ENCODE measurements around the gene ADCY4.
"Not testable (repeated sequence)": the region's sequence is repeated elsewhere in the genome, so short reads cannot be mapped to it uniquely, and the experiment has no call there.

The ADCY4 gene

GRCh38 chr14:24338843-24339242 lies 4.0 kb upstream of the ADCY4 start:
- no peak for DNase-seq

DNA sequence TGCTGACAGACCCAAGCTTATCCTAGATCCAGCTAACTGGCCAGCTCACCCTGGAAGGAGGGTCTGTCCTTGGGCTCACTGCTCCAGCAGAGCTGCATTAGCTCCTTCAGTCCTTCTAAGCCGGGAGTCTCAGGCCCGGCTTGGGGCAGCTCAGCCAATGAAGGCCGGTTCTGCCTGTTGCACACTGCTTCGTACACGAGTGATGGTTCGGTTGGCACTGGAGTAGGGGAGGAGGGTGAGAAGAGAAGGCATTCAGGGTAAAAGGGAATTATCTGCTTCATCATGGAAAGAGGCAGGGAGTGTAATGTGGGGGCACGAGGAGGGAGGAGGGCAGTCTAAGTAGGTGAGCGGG lies 2.9 kb upstream of the ADCY4 start:
- no peak for DNase-seq

- DNase-seq = no peak
Measured at GRCh38 chr14:24337144-24337823, 2.4 kb upstream of the ADCY4 start.

DNA sequence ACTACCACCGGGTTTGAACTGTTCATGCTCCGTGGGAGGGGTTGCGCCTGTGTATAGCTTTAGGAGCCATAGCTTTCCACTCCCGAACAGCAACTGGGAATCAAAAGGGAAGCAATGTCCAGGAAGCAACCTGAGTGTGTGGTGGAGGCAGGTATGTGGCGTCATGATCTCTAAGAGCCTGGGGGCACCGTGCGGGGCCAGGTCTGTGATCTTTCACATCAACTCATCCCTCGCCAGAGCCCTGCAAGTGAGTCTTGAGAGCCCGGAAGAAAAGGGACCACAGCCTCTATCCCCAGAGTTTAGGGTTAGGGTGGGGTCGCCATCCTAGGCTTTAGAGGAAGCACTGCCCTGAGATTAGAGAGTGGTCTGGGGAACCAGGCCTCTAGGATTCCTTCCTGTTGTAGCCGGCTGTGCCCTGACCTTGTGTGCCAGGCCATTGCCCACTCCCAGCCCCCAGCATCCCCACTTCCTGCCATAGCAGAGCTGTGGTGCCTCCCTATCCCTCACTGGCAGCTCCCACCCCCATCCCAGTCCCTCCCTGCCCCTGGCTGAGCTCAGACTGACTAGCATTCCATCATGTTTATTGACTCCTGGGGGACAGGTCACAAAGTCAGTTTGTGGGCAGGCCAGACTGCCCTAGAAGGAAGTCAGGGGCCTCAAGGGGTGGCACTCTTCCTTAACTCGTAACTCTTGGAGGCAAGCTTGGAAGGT lies 745 bp upstream of the ADCY4 start:
- no peak for DNase-seq

- peak; percentile 87 for DNase-seq
Measured at GRCh38 chr14:24332268-24332993, 2.4 kb downstream of the ADCY4 start.

DNA sequence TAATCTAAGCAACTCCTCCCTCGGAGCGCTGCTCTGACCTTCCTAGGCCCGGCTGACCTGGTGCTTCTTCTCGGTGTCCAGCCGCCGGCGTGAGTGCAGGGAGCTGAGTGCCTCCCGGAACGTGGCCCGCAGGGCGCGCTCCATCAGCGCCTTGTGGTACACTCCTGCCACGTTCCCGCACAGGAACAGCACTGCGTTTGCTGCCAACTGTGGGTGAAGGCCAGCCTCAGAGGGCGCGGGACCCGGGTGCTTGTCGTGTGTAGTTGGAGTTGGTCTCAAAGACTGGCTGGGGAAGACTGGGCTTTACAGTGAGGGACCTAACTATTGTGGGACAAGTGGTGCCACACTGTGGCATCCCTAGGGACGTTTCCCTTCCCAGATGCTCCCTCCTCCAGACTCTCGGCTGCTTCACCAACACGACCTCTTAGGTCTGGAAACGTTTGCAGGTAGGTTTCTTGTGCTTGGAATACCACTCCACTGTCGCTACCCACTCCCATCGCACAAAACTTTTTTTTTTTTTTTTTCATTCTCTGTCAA lies 3.1 kb downstream of the ADCY4 start:
- DNase-seq = no peak

DNA sequence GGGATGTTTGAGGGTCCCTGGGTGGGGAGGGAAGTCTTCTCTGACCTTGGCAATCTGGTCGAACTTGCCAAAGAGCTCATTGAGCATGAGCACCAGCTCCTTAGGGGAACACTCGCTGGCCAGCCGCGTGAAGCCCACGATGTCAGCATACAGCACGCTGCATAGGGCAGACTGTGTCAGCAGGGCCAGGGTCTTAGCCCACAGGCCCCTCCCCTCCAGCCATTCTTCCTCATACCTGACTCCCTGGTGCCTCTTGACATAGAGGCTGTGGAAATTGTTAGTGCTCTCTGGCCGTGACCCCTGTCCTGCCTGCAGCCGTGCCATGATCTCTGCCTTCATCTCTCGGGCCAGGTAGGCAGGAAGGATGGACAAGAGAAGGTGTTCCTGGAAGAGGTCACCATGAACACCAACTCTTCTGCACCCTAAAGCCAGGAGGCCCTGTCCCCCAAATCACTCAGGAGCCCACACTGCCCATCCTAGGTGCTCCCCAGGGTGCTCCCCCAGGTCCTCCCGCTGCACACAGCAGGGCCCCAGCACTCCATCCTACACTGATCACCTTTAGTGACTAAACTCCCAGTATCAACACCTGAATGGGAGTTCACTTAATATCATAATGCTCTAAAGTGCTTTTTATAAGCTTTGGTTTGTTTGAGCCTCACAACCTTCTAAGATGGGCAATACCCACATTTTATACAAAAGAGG lies 3.7 kb downstream of the ADCY4 start:
- DNase-seq = no peak

GRCh38 chr14:24329736-24330135 lies 5.1 kb downstream of the ADCY4 start:
- DNase-seq = peak; percentile 56

DNA sequence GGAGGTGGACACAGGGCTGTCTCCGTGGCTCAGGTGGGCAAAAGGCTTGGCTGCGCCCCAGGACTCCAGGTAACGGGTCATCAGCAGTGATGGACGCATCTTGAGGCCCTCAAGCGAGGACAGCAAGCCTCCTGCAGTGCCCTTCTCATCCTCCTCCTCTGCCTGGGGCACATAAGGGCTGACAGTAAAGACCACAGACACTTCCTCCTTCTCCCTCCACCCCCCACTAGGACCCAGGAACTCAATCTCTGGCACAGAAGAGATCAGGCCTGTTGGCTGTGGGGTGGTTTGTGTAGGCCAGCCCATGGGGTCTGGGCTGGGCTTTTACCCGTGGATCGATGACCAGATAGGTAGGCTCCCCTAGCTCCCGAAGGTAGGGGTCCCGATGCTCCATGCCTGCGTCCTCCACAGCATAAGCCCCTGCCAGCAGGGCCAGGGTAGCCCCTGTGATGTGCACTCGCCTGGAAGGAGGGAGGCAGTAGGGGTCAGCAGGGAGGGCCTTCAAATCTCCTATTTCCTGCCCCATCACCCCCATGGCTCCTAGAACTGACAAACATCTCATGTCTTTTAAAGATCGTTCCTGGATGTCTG lies 5.7 kb downstream of the ADCY4 start:
- DNase-seq = no peak

- not testable (repeated sequence) for DNase-seq
Measured at GRCh38 chr14:24327914-24328313, 7.0 kb downstream of the ADCY4 start.

DNA sequence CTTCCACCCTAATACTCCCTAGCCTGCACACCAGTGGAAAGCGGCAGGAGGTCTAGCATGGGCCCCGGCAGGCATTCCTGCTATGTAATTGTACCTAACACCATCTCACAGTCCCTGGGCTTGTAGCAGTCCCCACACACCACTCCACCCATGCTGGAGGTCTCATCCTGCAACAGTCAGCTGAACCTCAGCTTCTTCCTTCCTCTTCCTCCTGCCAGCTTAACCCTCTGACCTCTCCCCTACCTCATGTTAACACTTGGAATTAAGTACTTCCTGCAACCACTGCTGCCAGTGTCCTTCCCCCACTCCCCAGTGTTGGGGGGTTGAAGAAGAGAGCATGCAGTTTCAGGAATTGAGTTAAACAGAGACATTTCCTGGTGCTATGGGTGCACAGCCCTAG lies 7.6 kb downstream of the ADCY4 start:
- DNase-seq = no peak

DNA sequence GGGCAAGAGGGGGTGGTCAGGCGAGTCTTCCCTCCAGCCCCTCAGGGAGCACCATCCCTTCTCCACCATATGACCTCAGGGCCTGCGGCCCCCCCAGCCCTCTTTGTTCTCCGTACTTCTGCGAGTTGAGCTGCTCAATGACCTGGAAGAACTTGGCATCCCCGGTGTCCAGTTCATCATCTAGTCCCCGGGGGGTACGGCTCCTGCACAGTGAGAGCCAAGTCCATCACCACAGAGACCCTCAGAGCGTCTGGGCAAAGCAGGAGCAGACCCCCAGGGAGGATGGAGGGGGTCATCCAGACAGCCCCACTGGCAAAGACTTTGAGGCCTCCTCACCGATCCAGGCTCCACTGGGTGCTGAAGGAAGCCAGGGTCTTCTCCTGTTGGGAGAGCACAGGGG lies 8.9 kb downstream of the ADCY4 start:
- no peak for DNase-seq

DNA sequence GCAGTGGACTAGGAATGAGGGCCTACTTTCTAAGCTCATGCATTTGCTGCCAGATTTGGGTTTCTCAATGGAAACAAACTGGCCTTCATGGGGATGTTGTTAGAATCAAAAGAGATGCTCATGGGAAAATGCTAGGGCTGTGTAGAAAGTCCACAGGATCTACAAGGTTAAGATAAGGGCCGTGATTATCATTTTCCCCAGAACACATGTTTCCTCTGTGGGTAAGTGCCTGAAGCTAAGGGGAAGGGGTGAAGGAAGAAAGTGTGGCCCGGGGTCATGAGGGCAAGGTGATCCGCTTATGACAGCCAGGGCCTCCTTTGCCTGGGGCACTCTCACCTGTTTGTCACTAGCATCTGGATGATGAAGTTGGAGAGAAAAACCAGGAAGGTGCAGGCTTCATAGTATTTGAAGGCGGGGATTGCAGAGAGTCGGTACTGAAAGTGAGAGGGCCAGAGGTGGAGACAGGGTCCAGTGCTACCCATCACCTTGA lies 9.8 kb downstream of the ADCY4 start:
- DNase-seq = no peak

DNA sequence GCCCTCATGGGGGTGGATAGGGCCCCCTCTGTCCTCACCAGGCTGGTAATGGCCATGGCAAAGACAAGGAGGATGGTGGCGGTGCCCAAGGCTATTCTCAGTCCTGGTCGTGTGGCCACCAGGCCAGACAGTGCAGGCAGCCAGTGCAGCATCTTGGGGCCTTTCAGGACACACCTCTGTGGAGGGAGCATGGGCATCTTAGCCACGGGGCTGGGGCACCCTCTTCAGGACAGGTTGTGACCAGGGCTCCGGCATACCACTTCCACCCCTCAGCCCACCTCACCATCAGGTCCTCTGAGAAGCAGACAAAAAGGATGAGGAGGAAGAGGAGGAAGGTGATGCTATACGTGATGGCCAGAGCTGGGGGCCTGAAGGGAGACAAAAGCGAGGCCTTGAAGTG lies 10.8 kb downstream of the ADCY4 start:
- DNase-seq = no peak

DNA sequence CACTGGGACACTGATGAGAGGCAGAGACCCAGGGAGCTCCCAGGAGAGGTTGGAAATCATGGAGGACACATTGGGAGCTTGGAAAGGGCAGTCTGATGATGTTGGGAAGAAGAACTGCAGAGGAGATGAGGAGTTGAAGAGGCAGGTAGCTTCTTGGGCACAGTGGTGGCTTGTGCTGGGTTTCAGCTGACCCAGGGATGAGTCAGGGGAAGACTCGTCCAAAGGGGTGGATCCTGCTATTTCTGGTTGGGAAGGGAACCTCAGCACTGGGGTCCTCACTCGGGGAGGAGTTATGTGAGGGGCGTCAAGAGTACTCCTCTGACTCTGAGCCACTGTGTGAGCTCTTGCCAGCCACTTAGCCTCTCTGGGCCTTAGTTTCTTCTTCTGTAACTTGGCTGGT lies 11.5 kb downstream of the ADCY4 start:
- no peak for DNase-seq

- no peak for DNase-seq
Measured at GRCh38 chr14:24322672-24323071, 12.2 kb downstream of the ADCY4 start.

DNA sequence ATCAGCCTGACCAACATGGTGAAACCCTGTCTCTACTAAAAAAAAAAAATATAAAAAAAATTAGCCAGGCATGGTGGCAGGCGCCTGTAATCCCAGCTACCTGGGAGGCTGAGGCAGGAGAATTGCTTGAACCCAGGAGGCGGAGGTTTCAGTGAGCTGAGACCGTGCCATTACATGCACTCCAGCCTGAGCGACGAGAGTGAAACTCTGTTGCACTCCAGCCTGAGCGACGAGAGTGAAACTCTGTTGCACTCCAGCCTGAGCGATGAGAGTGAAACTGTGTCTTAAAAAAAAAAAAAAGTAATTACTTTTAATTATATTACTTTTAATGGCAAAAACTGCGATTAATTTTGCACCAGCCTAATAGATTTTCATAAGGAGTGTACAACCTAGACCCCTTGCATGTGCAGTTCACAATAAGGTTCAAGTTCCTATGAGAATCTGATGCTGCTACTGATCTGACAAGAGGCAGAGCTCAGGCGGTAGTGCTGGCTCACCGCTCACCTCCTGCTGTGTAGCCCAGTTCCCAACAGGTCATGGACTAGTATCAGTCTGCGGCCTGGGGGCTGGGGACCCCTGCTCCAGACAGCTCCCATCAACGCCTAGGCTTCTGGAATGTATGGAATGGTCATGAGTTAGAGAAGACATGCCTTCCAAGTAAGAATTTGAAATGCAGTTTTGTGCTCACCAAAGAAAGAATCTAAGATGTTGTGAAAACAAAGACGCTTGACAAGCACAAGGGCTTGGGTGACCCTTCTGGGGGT lies 13.5 kb downstream of the ADCY4 start:
- DNase-seq = no peak

GRCh38 chr14:24317141-24317928 lies 17.5 kb downstream of the ADCY4 start:
- DNase-seq = no peak

DNA sequence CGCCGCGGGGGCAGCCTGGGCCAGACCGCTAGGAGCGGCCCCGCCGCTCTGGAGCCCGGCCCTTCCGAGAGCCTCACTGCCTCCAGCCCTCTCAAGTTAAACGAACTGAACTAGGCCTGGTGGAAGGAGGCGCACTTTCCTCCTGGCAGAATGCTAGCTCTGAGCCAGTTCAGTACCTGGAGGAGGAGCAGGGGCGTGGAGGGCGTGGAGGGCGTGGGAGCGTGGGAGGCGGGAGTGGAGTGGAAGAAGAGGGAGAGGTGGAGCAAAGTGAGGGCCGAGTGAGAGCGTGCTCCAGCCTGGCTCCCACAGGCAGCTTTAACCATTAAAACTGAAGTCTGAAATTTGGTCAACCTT lies 18.3 kb downstream of the ADCY4 start:
- no peak for DNase-seq

DNA sequence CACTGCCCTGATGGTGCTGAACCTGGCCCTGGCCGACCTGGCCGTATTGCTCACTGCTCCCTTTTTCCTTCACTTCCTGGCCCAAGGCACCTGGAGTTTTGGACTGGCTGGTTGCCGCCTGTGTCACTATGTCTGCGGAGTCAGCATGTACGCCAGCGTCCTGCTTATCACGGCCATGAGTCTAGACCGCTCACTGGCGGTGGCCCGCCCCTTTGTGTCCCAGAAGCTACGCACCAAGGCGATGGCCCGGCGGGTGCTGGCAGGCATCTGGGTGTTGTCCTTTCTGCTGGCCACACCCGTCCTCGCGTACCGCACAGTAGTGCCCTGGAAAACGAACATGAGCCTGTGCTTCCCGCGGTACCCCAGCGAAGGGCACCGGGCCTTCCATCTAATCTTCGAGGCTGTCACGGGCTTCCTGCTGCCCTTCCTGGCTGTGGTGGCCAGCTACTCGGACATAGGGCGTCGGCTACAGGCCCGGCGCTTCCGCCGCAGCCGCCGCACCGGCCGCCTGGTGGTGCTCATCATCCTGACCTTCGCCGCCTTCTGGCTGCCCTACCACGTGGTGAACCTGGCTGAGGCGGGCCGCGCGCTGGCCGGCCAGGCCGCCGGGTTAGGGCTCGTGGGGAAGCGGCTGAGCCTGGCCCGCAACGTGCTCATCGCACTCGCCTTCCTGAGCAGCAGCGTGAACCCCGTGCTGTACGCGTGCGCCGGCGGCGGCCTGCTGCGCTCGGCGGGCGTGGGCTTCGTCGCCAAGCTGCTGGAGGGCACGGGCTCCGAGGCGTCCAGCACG lies 18.9 kb downstream of the ADCY4 start:
- no peak for DNase-seq
